Measurements from ENCODE around the gene HSD17B13. TPM values are rescaled to one million over a fixed set of nuclear protein-coding genes. Genes with fewer than 3 reads are reported as not detected.

Gene HSD17B13, protein sequence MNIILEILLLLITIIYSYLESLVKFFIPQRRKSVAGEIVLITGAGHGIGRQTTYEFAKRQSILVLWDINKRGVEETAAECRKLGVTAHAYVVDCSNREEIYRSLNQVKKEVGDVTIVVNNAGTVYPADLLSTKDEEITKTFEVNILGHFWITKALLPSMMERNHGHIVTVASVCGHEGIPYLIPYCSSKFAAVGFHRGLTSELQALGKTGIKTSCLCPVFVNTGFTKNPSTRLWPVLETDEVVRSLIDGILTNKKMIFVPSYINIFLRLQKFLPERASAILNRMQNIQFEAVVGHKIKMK
- 0.56 TPM in 1 of 2 replicates, not detected in the other for total RNA-seq (2014; rRNA removed; shearing (Covaris generic); ENCODE audit: low replicate concordance)

DNA sequence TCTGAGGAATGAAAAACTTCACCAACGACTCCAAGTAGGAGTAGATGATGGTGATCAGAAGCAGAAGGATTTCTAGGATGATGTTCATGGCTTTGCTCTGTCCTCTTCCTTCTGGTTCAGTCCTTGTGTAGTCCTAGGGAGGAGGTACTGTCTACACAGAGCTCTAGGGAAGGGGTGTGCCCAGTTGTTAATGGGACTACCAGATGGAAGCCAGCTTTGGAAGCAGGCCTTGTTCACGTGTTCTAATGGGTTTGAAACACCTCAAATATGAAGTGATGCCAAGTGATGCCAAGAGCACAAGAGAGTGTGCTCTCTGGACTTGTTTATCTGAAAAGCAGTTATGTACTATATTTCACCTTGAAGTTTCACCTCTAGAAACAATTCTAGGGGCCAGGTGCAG is at the start of gene HSD17B13:
Gene HSD17B13, minus strand, starts transcription at position 129 of the 400 bp plus-strand sequence. Its CDS starts 41 bp downstream, at position 88.
- Histone ChIP-seq H3K27me3 (ENCODE audit: low read length) (no peaks in the 10 kb centered on the region), H3K9me2 (replicated peaks; ENCODE audit: insufficient read depth, low read length) (no peaks in the 10 kb centered on the region), H3K27ac (ENCODE audit: low read length) (no peak within 1 kb of the TSS), H2AFZ (ENCODE audit: low read length) (no peak within 1 kb of the TSS), H3K4me2 (ENCODE audit: low read depth, low read length, poor library complexity, severe bottlenecking) (no peak within 1 kb of the TSS), H3K9ac (ENCODE audit: low read length) (no peak within 1 kb of the TSS), H3K36me3 (ENCODE audit: insufficient read depth, low read length) (no peaks in the 10 kb centered on the region), H3K79me2 (ENCODE audit: low read length) (no peaks in the 10 kb centered on the region), H3K4me1 (ENCODE audit: low read length) (no peaks in the 10 kb centered on the region), H4K20me1 (ENCODE audit: insufficient read depth, low read depth, low read length) (no peaks in the 10 kb centered on the region), H3K9me3 (ENCODE audit: low read length) (no peaks in the 10 kb centered on the region), H3K4me3 (ENCODE audit: low read length) (no peak within 1 kb of the TSS)
- DNase-seq = no peak

DNA sequence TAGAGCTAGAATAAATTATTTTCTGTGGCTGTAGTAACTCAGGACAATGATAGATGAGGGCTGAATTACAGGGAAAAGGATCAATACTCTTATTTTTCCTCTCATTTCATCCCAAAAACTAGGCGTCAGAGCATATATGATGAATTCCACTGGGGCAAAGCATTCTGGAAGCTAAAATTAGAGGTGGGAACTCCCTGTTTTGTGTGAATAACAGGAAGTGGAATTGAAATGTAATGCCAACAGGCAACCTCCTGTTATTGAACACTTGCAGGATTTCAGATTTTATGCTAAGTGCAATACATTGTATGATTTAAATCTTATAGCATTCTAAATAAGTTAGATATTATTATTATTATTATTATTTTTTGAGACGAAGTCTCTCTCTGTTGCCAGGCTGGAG is 47.4 kb upstream of the HSD17B13 start:
- Histone ChIP-seq H2AFZ (ENCODE audit: low read length) (no peak overlapping the region), H3K4me3 (ENCODE audit: low read length) (no peak overlapping the region), H3K9me2 (replicated peaks; ENCODE audit: insufficient read depth, low read length) (no peaks in the 10 kb centered on the region), H3K9ac (ENCODE audit: low read length) (no peak overlapping the region), H3K9me3 (ENCODE audit: low read length) (no peaks in the 10 kb centered on the region), H3K36me3 (ENCODE audit: insufficient read depth, low read length) (no peaks in the 10 kb centered on the region; the same call in 1 of the 2 replicates), H4K20me1 (ENCODE audit: insufficient read depth, low read depth, low read length) (no peaks in the 10 kb centered on the region), H3K4me1 (ENCODE audit: low read length) (no peaks in the 10 kb centered on the region), H3K4me2 (ENCODE audit: low read depth, low read length, poor library complexity, severe bottlenecking) (no peak overlapping the region), H3K27ac (ENCODE audit: low read length) (no peak overlapping the region), H3K79me2 (ENCODE audit: low read length) (no peaks in the 10 kb centered on the region), H3K27me3 (ENCODE audit: low read length) (no peaks in the 10 kb centered on the region)
- no peak for DNase-seq

DNA sequence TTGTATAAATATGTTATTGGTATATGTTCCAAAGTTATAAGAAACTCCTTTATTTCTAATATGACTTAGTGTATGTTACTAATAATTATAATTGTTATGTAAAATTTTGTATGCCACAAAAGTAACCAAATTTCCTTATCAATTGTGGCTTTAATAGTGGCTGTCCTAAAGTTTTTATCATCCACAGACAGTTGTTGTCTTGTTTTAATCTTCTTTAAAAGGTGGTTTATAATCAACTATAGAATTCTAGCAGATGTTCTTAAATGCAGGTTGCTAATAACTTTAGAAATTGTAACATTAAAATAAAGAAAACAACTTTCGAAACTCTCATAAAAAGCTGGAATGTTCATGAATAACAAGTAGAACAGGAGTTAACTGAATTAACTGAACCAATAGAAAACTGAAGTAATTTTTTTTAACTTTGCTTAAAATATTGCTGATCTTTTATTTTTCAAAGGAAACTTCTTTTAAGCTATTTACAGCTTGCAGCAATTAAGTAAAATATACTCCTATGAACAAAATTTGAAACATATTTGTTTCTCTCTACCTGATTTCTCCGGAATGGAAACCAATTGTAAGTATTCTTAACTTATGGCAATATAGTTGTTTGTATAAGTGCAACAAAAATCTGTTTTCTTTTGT is 44.0 kb upstream of the HSD17B13 start:
- Histone ChIP-seq H3K9ac (ENCODE audit: low read length) (no peak overlapping the region), H2AFZ (ENCODE audit: low read length) (no peak overlapping the region), H3K9me2 (replicated peaks; ENCODE audit: insufficient read depth, low read length) (no peaks in the 10 kb centered on the region), H3K4me2 (ENCODE audit: low read depth, low read length, poor library complexity, severe bottlenecking) (no peak overlapping the region), H4K20me1 (ENCODE audit: insufficient read depth, low read depth, low read length) (no peaks in the 10 kb centered on the region), H3K4me3 (ENCODE audit: low read length) (no peak overlapping the region), H3K4me1 (ENCODE audit: low read length) (no peaks in the 10 kb centered on the region), H3K36me3 (ENCODE audit: insufficient read depth, low read length) (no peaks in the 10 kb centered on the region; the same call in 1 of the 2 replicates), H3K79me2 (ENCODE audit: low read length) (no peaks in the 10 kb centered on the region), H3K27ac (ENCODE audit: low read length) (no peak overlapping the region), H3K27me3 (ENCODE audit: low read length) (no peaks in the 10 kb centered on the region), H3K9me3 (ENCODE audit: low read length) (no peaks in the 10 kb centered on the region)
- no peak for DNase-seq

- H3K4me2 ChIP-seq (ENCODE audit: low read depth, low read length, poor library complexity, severe bottlenecking) = no peak overlapping the region
- no peak overlapping the region for H3K27ac ChIP-seq (ENCODE audit: low read length)
- no peak overlapping the region for H3K9ac ChIP-seq (ENCODE audit: low read length)
- H3K9me2 ChIP-seq (replicated peaks; ENCODE audit: insufficient read depth, low read length) = no peaks in the 10 kb centered on the region
- no peaks in the 10 kb centered on the region for H4K20me1 ChIP-seq (ENCODE audit: insufficient read depth, low read depth, low read length)
- no peak for DNase-seq
- H3K79me2 ChIP-seq (ENCODE audit: low read length) = no peaks in the 10 kb centered on the region
- no peak overlapping the region for H2AFZ ChIP-seq (ENCODE audit: low read length)
- H3K27me3 ChIP-seq (ENCODE audit: low read length) = no peaks in the 10 kb centered on the region
- H3K4me3 ChIP-seq (ENCODE audit: low read length) = no peak overlapping the region
- H3K9me3 ChIP-seq (ENCODE audit: low read length) = no peaks in the 10 kb centered on the region
- no peaks in the 10 kb centered on the region for H3K4me1 ChIP-seq (ENCODE audit: low read length)
- no peaks in the 10 kb centered on the region; the same call in 1 of the 2 replicates for H3K36me3 ChIP-seq (ENCODE audit: insufficient read depth, low read length)
Measured at GRCh38 chr4:87365348-87365747, 42.7 kb upstream of the HSD17B13 start.

DNA sequence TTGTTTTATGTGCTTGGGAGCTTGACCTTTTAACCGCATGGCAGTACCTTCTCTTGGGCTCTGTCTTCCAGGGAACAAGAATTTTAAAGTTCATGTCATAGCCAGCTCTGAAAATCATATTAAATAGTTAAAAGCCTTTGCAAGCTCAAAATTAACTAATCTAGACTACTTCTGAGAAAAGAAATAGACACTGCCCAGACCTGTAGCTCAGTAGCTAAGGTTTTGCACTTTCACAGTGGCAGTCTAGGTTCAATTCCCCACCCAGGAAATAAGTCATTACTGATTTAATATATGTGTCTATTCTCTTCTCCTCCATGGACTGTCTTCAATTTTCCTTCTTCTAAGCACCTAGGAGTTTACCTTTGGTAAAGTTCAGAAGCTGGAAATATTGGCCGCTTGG is 40.9 kb upstream of the HSD17B13 start:
- Histone ChIP-seq H4K20me1 (ENCODE audit: insufficient read depth, low read depth, low read length) (no peaks in the 10 kb centered on the region), H3K4me1 (ENCODE audit: low read length) (no peaks in the 10 kb centered on the region), H3K27me3 (ENCODE audit: low read length) (no peaks in the 10 kb centered on the region), H3K9me2 (replicated peaks; ENCODE audit: insufficient read depth, low read length) (no peaks in the 10 kb centered on the region), H3K79me2 (ENCODE audit: low read length) (no peaks in the 10 kb centered on the region), H3K27ac (ENCODE audit: low read length) (no peak overlapping the region), H3K4me2 (ENCODE audit: low read depth, low read length, poor library complexity, severe bottlenecking) (no peak overlapping the region), H3K36me3 (ENCODE audit: insufficient read depth, low read length) (no peaks in the 10 kb centered on the region; the same call in 1 of the 2 replicates), H2AFZ (ENCODE audit: low read length) (no peak overlapping the region), H3K9ac (ENCODE audit: low read length) (no peak overlapping the region), H3K4me3 (ENCODE audit: low read length) (no peak overlapping the region), H3K9me3 (ENCODE audit: low read length) (no peaks in the 10 kb centered on the region)
- DNase-seq = peak; percentile 61

- no peaks in the 10 kb centered on the region for H3K27me3 ChIP-seq (ENCODE audit: low read length)
- H3K27ac ChIP-seq (ENCODE audit: low read length) = no peak overlapping the region
- no peak for DNase-seq
- no peak overlapping the region for H3K4me2 ChIP-seq (ENCODE audit: low read depth, low read length, poor library complexity, severe bottlenecking)
- H3K9me3 ChIP-seq (ENCODE audit: low read length) = no peaks in the 10 kb centered on the region
- no peaks in the 10 kb centered on the region for H3K4me1 ChIP-seq (ENCODE audit: low read length)
- no peaks in the 10 kb centered on the region for H3K36me3 ChIP-seq (ENCODE audit: insufficient read depth, low read length)
- no peaks in the 10 kb centered on the region for H4K20me1 ChIP-seq (ENCODE audit: insufficient read depth, low read depth, low read length)
- H3K4me3 ChIP-seq (ENCODE audit: low read length) = no peak overlapping the region
- no peak overlapping the region for H3K9ac ChIP-seq (ENCODE audit: low read length)
- H2AFZ ChIP-seq (ENCODE audit: low read length) = no peak overlapping the region
- no peaks in the 10 kb centered on the region for H3K79me2 ChIP-seq (ENCODE audit: low read length)
- H3K9me2 ChIP-seq (replicated peaks; ENCODE audit: insufficient read depth, low read length) = no peaks in the 10 kb centered on the region
Measured at GRCh38 chr4:87360338-87360935, 37.8 kb upstream of the HSD17B13 start.

DNA sequence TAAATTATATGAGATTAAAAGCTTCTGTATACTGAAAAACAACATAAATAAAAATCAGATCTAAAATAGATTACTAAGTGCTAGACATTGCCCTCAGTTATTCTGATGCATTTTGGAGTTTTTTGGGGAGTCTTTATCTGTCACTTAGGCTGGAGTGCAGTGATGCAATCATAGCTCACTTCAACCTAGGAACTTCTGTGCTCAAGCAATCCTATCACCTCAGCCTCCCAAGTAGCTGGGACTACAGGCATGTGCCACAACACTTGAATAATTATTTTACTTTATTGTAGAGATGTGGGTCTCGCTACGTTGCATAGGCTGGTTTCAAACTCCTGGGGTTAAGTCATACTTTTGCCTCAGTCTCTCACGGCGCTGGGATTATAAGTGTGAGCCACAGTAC is 36.6 kb upstream of the HSD17B13 start:
- Histone ChIP-seq H3K79me2 (ENCODE audit: low read length) (no peaks in the 10 kb centered on the region), H3K27ac (ENCODE audit: low read length) (no peak overlapping the region), H3K4me3 (ENCODE audit: low read length) (no peak overlapping the region), H3K9me3 (ENCODE audit: low read length) (no peaks in the 10 kb centered on the region), H3K9me2 (replicated peaks; ENCODE audit: insufficient read depth, low read length) (no peaks in the 10 kb centered on the region), H3K36me3 (ENCODE audit: insufficient read depth, low read length) (no peaks in the 10 kb centered on the region), H3K27me3 (ENCODE audit: low read length) (no peaks in the 10 kb centered on the region), H4K20me1 (ENCODE audit: insufficient read depth, low read depth, low read length) (no peaks in the 10 kb centered on the region), H3K9ac (ENCODE audit: low read length) (no peak overlapping the region), H3K4me1 (ENCODE audit: low read length) (no peaks in the 10 kb centered on the region), H3K4me2 (ENCODE audit: low read depth, low read length, poor library complexity, severe bottlenecking) (no peak overlapping the region), H2AFZ (ENCODE audit: low read length) (no peak overlapping the region)
- no peak for DNase-seq

DNA sequence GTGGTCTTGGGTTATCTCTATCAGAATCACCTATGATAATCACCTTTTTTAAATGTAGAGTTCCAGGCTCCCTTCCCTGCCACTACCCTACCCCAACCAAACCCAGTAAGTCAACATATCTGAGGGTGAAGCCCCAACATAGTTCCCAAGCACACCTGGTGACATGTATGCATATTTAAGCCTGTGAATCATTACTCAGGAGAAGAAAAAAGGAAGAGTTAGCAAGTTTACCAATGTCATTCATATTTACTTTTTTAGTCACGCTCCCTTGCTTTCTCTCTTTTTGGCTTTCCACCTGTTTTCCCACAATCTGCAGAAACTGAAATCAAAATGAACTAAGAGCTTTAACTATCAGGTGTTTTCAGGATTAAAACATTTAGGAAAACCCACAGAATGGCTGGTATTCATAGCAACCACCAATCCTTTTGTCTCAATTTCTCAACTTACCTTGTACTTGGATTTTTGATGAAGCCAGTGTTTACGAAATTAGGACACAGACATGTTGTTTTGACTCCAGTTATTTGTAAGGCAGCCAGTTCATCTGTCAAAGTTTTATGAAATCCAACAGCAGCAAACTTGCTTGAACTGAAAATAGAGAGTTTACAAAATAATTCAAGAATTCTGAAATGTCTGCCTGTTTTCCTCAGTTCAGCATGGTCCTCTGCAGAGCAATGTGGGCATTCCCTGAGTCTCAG is 34.3 kb upstream of the HSD17B13 start:
- Histone ChIP-seq H3K27me3 (ENCODE audit: low read length) (no peaks in the 10 kb centered on the region), H3K79me2 (ENCODE audit: low read length) (no peaks in the 10 kb centered on the region), H4K20me1 (ENCODE audit: insufficient read depth, low read depth, low read length) (no peaks in the 10 kb centered on the region), H3K9me3 (ENCODE audit: low read length) (no peaks in the 10 kb centered on the region), H3K4me1 (ENCODE audit: low read length) (0 out of 2 replicates have a peak, but pooled peaks cover 2% of the 10 kb centered on the region), H2AFZ (ENCODE audit: low read length) (no peak overlapping the region), H3K36me3 (ENCODE audit: insufficient read depth, low read length) (no peaks in the 10 kb centered on the region), H3K9me2 (replicated peaks; ENCODE audit: insufficient read depth, low read length) (no peaks in the 10 kb centered on the region), H3K27ac (ENCODE audit: low read length) (no peak overlapping the region), H3K9ac (ENCODE audit: low read length) (no peak overlapping the region), H3K4me2 (ENCODE audit: low read depth, low read length, poor library complexity, severe bottlenecking) (no peak overlapping the region), H3K4me3 (ENCODE audit: low read length) (no peak overlapping the region)
- no peak for DNase-seq
